Coronary artery (tissue), 2 donors: ENCODE data around the gene ODC1.

Source experiments
- DNase-seq: peaks from one replicate; pipeline ENCODE4 v3.0.0-alpha.2; 2017; ENCODE audit warnings: low spot score
- H3K27ac ChIP-seq, 2 donors: fragments of 200-600 bp; sonication (generic); one replicate each; pipeline ENCODE4 v1.5.1; 2016 to 2019
- H3K4me3 ChIP-seq: fragments of 200-600 bp; sonication (generic); 2 replicates; pipeline ENCODE4 v1.5.1; 2016; ENCODE audit warnings: mild to moderate bottlenecking, moderate library complexity
- CTCF ChIP-seq: fragments of 200-600 bp; sonication (generic); IDR thresholded peaks from one replicate; pipeline ENCODE4 v1.5.1; 2019; ENCODE audit warnings: antibody characterized with exemption

ODC1 gene

GRCh38 chr2:10404324-10405143, 43.6 kb downstream of the ODC1 start:
- DNase-seq = peak; percentile 88
- Histone ChIP-seq H3K4me3 (peak overlapping the region; percentile 43), H3K27ac (peak overlapping the region; percentile 83 to 94)
- no peak for TF ChIP-seq CTCF

- no peak for DNase-seq
- Histone ChIP-seq H3K4me3 (no peak overlapping the region), H3K27ac (no peak overlapping the region)
- no peak for TF ChIP-seq CTCF
These were observed 45.4 kb downstream of the ODC1 start for GRCh38 chr2:10402653-10403215.

GRCh38 chr2:10402062-10402585, 46.0 kb downstream of the ODC1 start:
- no peak for DNase-seq
- no peak overlapping the region for H3K27ac ChIP-seq
- no peak for TF ChIP-seq CTCF
- no peak overlapping the region for H3K4me3 ChIP-seq

GRCh38 chr2:10400978-10401951, 46.9 kb downstream of the ODC1 start:
- no peak for DNase-seq
- Histone ChIP-seq H3K4me3 (no peak overlapping the region), H3K27ac (peak overlapping the region in 1 of 2 donors; percentile 73)
- no peak for TF ChIP-seq CTCF

GRCh38 chr2:10400568-10400977, 47.6 kb downstream of the ODC1 start:
- Histone ChIP-seq H3K4me3 (no peak overlapping the region), H3K27ac (peak overlapping the region in 1 of 2 donors; percentile 73)
- TF ChIP-seq CTCF = no peak
- DNase-seq = no peak

GRCh38 chr2:10400002-10400401, 48.1 kb downstream of the ODC1 start:
- no peak for TF ChIP-seq CTCF
- H3K4me3 ChIP-seq = no peak overlapping the region
- DNase-seq = no peak
- peak overlapping the region in 1 of 2 donors; percentile 73 for H3K27ac ChIP-seq
